Measurements from ENCODE around the gene ARHGEF26.

DNA sequence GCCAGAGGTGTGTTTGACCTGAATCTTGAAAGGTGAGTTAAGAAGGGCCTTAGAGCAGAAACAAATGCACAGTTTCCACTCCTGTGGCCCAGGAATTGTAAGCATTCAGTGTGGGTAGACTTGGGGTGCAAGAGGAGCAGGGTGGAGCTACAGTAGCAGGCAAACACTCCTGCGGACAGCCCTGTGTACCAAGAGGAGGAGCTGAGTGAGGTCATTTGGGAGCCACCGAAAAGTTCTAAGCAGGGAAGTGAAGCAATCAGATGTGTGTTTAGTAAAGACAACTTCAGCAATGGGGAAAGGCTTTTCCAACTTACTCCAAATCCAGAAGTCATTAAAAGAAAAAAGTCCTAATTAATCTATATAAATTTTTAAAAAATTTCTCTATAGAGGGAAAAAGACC, 99.3 kb downstream of the ARHGEF26 start:
- no peak for TF ChIP-seq EZH2 (IDR thresholded peaks at IDR 0.05; ENCODE audit: insufficient read depth, poor library complexity, severe bottlenecking)
- no peak for TF ChIP-seq EZH2phosphoT487 (IDR thresholded peaks at IDR 0.05; ENCODE audit: insufficient read depth, low read depth)

Data from GM23248 (cell line).